ENCODE data around the gene TEX51. TPM values are rescaled to one million over a fixed set of nuclear protein-coding genes. Genes with fewer than 3 reads are reported as not detected.

Gene TEX51
- polyA plus RNA-seq, 1 donor from 2014 or later, result not detected

DNA sequence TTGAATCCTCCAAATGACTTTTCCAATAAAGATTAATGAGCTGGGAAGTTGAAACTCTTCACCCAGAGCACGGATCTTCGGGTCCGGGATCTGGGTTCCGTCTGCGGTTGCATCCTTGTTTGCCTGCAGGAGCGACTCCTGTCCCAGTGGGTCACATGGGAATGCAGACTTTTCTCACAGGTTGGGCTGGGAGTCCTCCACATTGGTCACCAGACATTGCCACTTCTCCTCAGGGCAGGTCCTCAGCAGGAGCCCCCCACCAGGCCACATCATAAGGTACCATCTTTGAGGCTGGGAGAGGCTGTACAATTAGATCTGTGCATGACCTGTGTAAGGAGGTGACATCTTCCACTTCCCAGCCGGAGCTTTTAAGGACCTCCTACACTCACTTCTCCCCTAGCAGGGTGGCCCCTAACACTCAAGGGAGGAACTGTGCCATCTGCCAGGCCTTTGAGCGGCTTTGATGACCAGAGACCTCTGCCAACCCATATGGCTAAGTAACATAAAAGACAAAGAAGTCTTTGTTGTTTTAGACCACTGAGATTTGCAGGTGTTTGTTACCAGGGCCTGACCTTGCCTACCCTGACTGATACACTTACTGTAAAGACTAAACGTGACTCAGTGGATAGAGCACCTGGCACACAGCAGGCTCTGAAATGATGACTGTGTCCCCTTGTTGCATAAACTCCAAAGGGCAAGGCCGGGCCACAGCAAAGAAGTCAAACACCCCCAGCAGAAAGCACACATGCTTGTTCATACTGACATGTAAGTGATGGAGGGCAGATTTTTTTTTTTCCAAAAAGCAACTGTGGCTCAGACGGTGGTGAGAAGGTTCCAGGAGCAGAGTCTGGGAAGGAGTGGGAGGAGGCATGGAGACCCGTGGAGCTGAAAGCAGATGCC, 7.9 kb upstream of the TEX51 start:
- H3K4me2 ChIP-seq (ENCODE audit: low read length), result no peak overlapping the region
- H3K9ac ChIP-seq (ENCODE audit: low read length), result no peak overlapping the region
- H3K79me2 ChIP-seq (replicated peaks; ENCODE audit: insufficient read depth, low read length), result no peaks in the 10 kb centered on the region
- H4K20me1 ChIP-seq (ENCODE audit: insufficient read depth), result no peaks in the 10 kb centered on the region
- H3K36me3 ChIP-seq (ENCODE audit: insufficient read depth, low read length), result no peaks in the 10 kb centered on the region
- H3F3A ChIP-seq (ENCODE audit: insufficient read depth, low read length, poor library complexity, severe bottlenecking), result no peaks in the 10 kb centered on the region
- TF ChIP-seq, protein P1, sequence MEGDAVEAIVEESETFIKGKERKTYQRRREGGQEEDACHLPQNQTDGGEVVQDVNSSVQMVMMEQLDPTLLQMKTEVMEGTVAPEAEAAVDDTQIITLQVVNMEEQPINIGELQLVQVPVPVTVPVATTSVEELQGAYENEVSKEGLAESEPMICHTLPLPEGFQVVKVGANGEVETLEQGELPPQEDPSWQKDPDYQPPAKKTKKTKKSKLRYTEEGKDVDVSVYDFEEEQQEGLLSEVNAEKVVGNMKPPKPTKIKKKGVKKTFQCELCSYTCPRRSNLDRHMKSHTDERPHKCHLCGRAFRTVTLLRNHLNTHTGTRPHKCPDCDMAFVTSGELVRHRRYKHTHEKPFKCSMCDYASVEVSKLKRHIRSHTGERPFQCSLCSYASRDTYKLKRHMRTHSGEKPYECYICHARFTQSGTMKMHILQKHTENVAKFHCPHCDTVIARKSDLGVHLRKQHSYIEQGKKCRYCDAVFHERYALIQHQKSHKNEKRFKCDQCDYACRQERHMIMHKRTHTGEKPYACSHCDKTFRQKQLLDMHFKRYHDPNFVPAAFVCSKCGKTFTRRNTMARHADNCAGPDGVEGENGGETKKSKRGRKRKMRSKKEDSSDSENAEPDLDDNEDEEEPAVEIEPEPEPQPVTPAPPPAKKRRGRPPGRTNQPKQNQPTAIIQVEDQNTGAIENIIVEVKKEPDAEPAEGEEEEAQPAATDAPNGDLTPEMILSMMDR (IDR thresholded peaks at IDR 0.05; ENCODE audit: poor library complexity, severe bottlenecking), result no peak
- TF ChIP-seq EZH2 (IDR thresholded peaks at IDR 0.05; ENCODE audit: borderline replicate concordance, insufficient read depth, low read length, poor library complexity, severe bottlenecking), result no peak
- H3K27me3 ChIP-seq (ENCODE audit: insufficient read depth, low read depth, low read length), result no peaks in the 10 kb centered on the region
- no peak overlapping the region for H3K4me3 ChIP-seq (ENCODE audit: low read length)
- H2AFZ ChIP-seq (ENCODE audit: low read depth, low read length), result no peak overlapping the region
- H3K27ac ChIP-seq (ENCODE audit: low read length), result no peak overlapping the region
- H3K9me2 ChIP-seq (ENCODE audit: insufficient read depth, low read length), result no peaks in the 10 kb centered on the region
- H3K9me3 ChIP-seq (ENCODE audit: low read length), result no peaks in the 10 kb centered on the region

GRCh38 chr2:126891681-126892500, 6.8 kb upstream of the TEX51 start:
- H3K9ac ChIP-seq (ENCODE audit: low read length), result no peak overlapping the region
- TF ChIP-seq TAF1 (IDR thresholded peaks at IDR 0.05; ENCODE audit: low read depth) (no peak), EZH2 (IDR thresholded peaks at IDR 0.05; ENCODE audit: borderline replicate concordance, insufficient read depth, low read length, poor library complexity, severe bottlenecking) (no peak), EP300 (conservative IDR thresholded peaks at IDR 0.05; ENCODE audit: poor library complexity, severe bottlenecking) (no peak), MXI1 (conservative IDR thresholded peaks at IDR 0.05; ENCODE audit: poor library complexity, severe bottlenecking) (no peak), SMC3 (conservative IDR thresholded peaks at IDR 0.05; ENCODE audit: poor library complexity) (no peak), RAD21 (conservative IDR thresholded peaks at IDR 0.05) (no peak), POLR2AphosphoS5 (IDR thresholded peaks at IDR 0.05) (no peak)
- TF ChIP-seq, protein P2, sequence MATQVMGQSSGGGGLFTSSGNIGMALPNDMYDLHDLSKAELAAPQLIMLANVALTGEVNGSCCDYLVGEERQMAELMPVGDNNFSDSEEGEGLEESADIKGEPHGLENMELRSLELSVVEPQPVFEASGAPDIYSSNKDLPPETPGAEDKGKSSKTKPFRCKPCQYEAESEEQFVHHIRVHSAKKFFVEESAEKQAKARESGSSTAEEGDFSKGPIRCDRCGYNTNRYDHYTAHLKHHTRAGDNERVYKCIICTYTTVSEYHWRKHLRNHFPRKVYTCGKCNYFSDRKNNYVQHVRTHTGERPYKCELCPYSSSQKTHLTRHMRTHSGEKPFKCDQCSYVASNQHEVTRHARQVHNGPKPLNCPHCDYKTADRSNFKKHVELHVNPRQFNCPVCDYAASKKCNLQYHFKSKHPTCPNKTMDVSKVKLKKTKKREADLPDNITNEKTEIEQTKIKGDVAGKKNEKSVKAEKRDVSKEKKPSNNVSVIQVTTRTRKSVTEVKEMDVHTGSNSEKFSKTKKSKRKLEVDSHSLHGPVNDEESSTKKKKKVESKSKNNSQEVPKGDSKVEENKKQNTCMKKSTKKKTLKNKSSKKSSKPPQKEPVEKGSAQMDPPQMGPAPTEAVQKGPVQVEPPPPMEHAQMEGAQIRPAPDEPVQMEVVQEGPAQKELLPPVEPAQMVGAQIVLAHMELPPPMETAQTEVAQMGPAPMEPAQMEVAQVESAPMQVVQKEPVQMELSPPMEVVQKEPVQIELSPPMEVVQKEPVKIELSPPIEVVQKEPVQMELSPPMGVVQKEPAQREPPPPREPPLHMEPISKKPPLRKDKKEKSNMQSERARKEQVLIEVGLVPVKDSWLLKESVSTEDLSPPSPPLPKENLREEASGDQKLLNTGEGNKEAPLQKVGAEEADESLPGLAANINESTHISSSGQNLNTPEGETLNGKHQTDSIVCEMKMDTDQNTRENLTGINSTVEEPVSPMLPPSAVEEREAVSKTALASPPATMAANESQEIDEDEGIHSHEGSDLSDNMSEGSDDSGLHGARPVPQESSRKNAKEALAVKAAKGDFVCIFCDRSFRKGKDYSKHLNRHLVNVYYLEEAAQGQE (IDR thresholded peaks at IDR 0.05; ENCODE audit: borderline replicate concordance), result no peak
- TF ChIP-seq, protein P1 (IDR thresholded peaks at IDR 0.05; ENCODE audit: poor library complexity, severe bottlenecking), result no peak
- H4K20me1 ChIP-seq (ENCODE audit: insufficient read depth), result no peaks in the 10 kb centered on the region
- no peak overlapping the region for H3K4me3 ChIP-seq (ENCODE audit: low read length)
- no peaks in the 10 kb centered on the region for H3K9me2 ChIP-seq (ENCODE audit: insufficient read depth, low read length)
- no peak overlapping the region for H3K27ac ChIP-seq (ENCODE audit: low read length)
- H3K9me3 ChIP-seq (ENCODE audit: low read length), result no peaks in the 10 kb centered on the region
- no peaks in the 10 kb centered on the region for H3K36me3 ChIP-seq (ENCODE audit: insufficient read depth, low read length)
- no peaks in the 10 kb centered on the region for H3K79me2 ChIP-seq (replicated peaks; ENCODE audit: insufficient read depth, low read length)
- H3F3A ChIP-seq (ENCODE audit: insufficient read depth, low read length, poor library complexity, severe bottlenecking), result no peaks in the 10 kb centered on the region
- H2AFZ ChIP-seq (ENCODE audit: low read depth, low read length), result no peak overlapping the region
- no peak overlapping the region for H3K4me2 ChIP-seq (ENCODE audit: low read length)
- no peaks in the 10 kb centered on the region for H3K27me3 ChIP-seq (ENCODE audit: insufficient read depth, low read depth, low read length)
